RWPE1 (cell line): ENCODE results near the gene CYP4A22.
"Not testable (repeated sequence)": the region's sequence is repeated elsewhere in the genome, so short reads cannot be mapped to it uniquely, and the experiment has no call there.

Experiments used
- CTCF ChIA-PET: fragments of 350-600 bp; sonication (Branson Sonifier 250); formaldehyde crosslinking; extraction: SDS; loops from one replicate; lab custom pipeline; 2021; lab: Yijun Ruan, JAX
- POLR2A ChIA-PET: fragments of 400-600 bp; formaldehyde crosslinking; extraction: SDS; loops from one replicate; lab custom pipeline; 2020; ENCODE audit warnings: antibody characterized with exemption; ENCODE audit not compliant: low non-redundant PET; lab: Yijun Ruan, JAX
- DNase-seq: peaks from one replicate; pipeline ENCODE4 v3.0.0; 2012; ENCODE audit warnings: low spot score
- H3K27ac ChIP-seq: fragments of 450-650 bp; 2 replicates; pipeline ENCODE4 v1.5.1; 2017
- CTCF ChIP-seq: fragments of 450-650 bp; conservative IDR thresholded peaks from 2 replicates; pipeline ENCODE4 v1.5.1; 2017; ENCODE audit warnings: low read depth, mild to moderate bottlenecking

Gene CYP4A22

GRCh38 chr1:47113178-47113577 is 24.1 kb upstream of the CYP4A22 start:
- POLR2A ChIA-PET = no interaction called here
- CTCF ChIA-PET = no interaction called here
- no peak for DNase-seq
- no peak for TF ChIP-seq CTCF
- H3K27ac ChIP-seq = no peak overlapping the region

GRCh38 chr1:47121039-47121438 is 16.2 kb upstream of the CYP4A22 start:
- DNase-seq, CTCF ChIA-PET, H3K27ac ChIP-seq, POLR2A ChIA-PET: not testable (repeated sequence)

- CTCF ChIA-PET, POLR2A ChIA-PET, DNase-seq, H3K27ac ChIP-seq: not testable (repeated sequence)
Observed at GRCh38 chr1:47124834-47125233, 12.4 kb upstream of the CYP4A22 start.

- CTCF ChIA-PET, H3K27ac ChIP-seq, DNase-seq, POLR2A ChIA-PET: not testable (repeated sequence)
Observed at GRCh38 chr1:47126997-47127396, 10.2 kb upstream of the CYP4A22 start.

- POLR2A ChIA-PET = no interaction called here
- no peak for DNase-seq
- TF ChIP-seq CTCF = no peak
- CTCF ChIA-PET = no interaction called here
- no peak overlapping the region for H3K27ac ChIP-seq
Observed at GRCh38 chr1:47128221-47128620, 9.0 kb upstream of the CYP4A22 start.

- DNase-seq, H3K27ac ChIP-seq, POLR2A ChIA-PET: not testable (repeated sequence)
- CTCF ChIA-PET = interaction anchor here (0.5 kb wide), 1 partner anchor 170 kb away, joined by 5 read pairs; no protein-coding TSS in a partner anchor
Observed at GRCh38 chr1:47128854-47129253, 8.4 kb upstream of the CYP4A22 start.

- CTCF ChIA-PET = interaction anchor here (0.5 kb wide), 1 partner anchor 169 kb away, joined by 5 read pairs; no protein-coding TSS in a partner anchor
- H3K27ac ChIP-seq, DNase-seq: not testable (repeated sequence)
Observed at GRCh38 chr1:47129489-47130230, 7.6 kb upstream of the CYP4A22 start.

GRCh38 chr1:47132665-47133064 is 4.6 kb upstream of the CYP4A22 start:
- DNase-seq, CTCF ChIA-PET, H3K27ac ChIP-seq, POLR2A ChIA-PET: not testable (repeated sequence)

More at GRCh38 chr1:47129489-47130230, 7.6 kb upstream of the CYP4A22 start:
- POLR2A ChIA-PET = not testable (repeated sequence)

- TF ChIP-seq CTCF = no peak
- no peak overlapping the region for H3K27ac ChIP-seq
- no peak for DNase-seq
- ChIA-PET CTCF (no interaction called here), POLR2A (no interaction called here)
Observed at GRCh38 chr1:47137925-47138615, 829 bp downstream of the CYP4A22 start.

- DNase-seq, POLR2A ChIA-PET, CTCF ChIA-PET, H3K27ac ChIP-seq: not testable (repeated sequence)
Observed at GRCh38 chr1:47140358-47140757, 3.1 kb downstream of the CYP4A22 start.

GRCh38 chr1:47143654-47144053 is 6.4 kb downstream of the CYP4A22 start:
- CTCF ChIA-PET, H3K27ac ChIP-seq, DNase-seq, POLR2A ChIA-PET: not testable (repeated sequence)

GRCh38 chr1:47146495-47146894 is 9.3 kb downstream of the CYP4A22 start:
- CTCF ChIA-PET, DNase-seq, POLR2A ChIA-PET, H3K27ac ChIP-seq: not testable (repeated sequence)
